ENCODE results near the gene SCAMP2.

DNA sequence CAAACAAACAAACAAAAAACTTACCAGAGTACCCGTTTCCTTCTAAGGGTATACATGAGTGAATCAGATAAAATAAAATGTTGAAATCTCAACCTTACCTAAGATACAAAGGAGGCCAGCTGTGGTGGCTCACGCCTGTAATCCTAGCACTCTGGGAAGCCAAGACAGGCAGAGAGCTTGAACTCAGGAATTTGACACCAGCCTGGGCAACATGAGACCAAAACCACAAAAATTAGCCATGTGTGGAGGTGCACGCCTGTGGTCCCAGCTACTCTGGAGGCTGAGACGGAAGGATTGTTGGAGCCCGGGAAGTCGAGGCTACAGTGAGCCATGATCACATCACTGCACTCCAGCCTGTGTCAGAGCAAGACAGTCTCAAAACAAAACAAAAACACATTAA is 44.5 kb upstream of the SCAMP2 start:
- TF ChIP-seq ZNF8 (CRISPR knock-in tag; IDR thresholded peaks at IDR 0.05): no peak
- TF ChIP-seq, protein P1, sequence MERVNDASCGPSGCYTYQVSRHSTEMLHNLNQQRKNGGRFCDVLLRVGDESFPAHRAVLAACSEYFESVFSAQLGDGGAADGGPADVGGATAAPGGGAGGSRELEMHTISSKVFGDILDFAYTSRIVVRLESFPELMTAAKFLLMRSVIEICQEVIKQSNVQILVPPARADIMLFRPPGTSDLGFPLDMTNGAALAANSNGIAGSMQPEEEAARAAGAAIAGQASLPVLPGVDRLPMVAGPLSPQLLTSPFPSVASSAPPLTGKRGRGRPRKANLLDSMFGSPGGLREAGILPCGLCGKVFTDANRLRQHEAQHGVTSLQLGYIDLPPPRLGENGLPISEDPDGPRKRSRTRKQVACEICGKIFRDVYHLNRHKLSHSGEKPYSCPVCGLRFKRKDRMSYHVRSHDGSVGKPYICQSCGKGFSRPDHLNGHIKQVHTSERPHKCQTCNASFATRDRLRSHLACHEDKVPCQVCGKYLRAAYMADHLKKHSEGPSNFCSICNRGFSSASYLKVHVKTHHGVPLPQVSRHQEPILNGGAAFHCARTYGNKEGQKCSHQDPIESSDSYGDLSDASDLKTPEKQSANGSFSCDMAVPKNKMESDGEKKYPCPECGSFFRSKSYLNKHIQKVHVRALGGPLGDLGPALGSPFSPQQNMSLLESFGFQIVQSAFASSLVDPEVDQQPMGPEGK (CRISPR knock-in tag; IDR thresholded peaks at IDR 0.05; ENCODE audit: borderline replicate concordance): no peak
- no peak for TF ChIP-seq ZFP30 (CRISPR knock-in tag; IDR thresholded peaks at IDR 0.05)
- no peak for TF ChIP-seq ARNTL (CRISPR knock-in tag; IDR thresholded peaks at IDR 0.05; ENCODE audit: borderline replicate concordance, low read depth)
- no peak for TF ChIP-seq RARB (CRISPR knock-in tag; IDR thresholded peaks at IDR 0.05)
- no peak for TF ChIP-seq ZNF70 (CRISPR knock-in tag; IDR thresholded peaks at IDR 0.05)
- TF ChIP-seq, protein P2, sequence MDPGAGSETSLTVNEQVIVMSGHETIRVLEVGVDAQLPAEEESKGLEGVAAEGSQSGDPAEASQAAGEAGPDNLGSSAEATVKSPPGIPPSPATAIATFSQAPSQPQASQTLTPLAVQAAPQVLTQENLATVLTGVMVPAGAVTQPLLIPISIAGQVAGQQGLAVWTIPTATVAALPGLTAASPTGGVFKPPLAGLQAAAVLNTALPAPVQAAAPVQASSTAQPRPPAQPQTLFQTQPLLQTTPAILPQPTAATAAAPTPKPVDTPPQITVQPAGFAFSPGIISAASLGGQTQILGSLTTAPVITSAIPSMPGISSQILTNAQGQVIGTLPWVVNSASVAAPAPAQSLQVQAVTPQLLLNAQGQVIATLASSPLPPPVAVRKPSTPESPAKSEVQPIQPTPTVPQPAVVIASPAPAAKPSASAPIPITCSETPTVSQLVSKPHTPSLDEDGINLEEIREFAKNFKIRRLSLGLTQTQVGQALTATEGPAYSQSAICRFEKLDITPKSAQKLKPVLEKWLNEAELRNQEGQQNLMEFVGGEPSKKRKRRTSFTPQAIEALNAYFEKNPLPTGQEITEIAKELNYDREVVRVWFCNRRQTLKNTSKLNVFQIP (CRISPR knock-in tag; IDR thresholded peaks at IDR 0.05; ENCODE audit: borderline replicate concordance, low read depth): no peak
- TF ChIP-seq OSR1 (CRISPR knock-in tag; IDR thresholded peaks at IDR 0.05): no peak

All from SK-N-SH treated with all-trans-retinoic acid at 6 μM for 48 hours (cell line).